Activated CD4-positive, alpha-beta T cell treated with anti-CD3 and anti-CD28 coated beads for 36 hours (primary cell): ENCODE data around the gene CLASP2. TPM values are rescaled to one million over a fixed set of nuclear protein-coding genes. Genes with fewer than 3 reads are reported as not detected.
"Not testable (repeated sequence)": the region's sequence is repeated elsewhere in the genome, so short reads cannot be mapped to it uniquely, and the experiment has no call there.

Experiments used
- ATAC-seq: fragments of 200-7000 bp; cut with Tn5 transposase; one replicate; pipeline ENCODE4 v1.10.0; 2021; ENCODE audit warnings: mild to moderate bottlenecking, moderate library complexity
- CTCF ChIA-PET: fragments of 350-600 bp; sonication (Branson Sonifier 250); formaldehyde crosslinking; loops from one replicate; lab custom pipeline; 2021; ENCODE audit warnings: antibody characterized with exemption; lab: Charles Lee
- POLR2A ChIA-PET: fragments of 350-600 bp; sonication (Branson Sonifier 250); formaldehyde crosslinking; loops from one replicate; lab custom pipeline; 2021; ENCODE audit warnings: antibody characterized with exemption, inconsistent platforms; lab: Charles Lee
- DNase-seq: peaks from one replicate; pipeline ENCODE4 v3.0.0-alpha.2; 2020
- H3K27ac Mint-ChIP-seq: one replicate; pipeline ENCODE4 v1.8.0; 2021; ENCODE audit warnings: mixed read lengths
- H3K27me3 Mint-ChIP-seq: one replicate; pipeline ENCODE4 v1.8.0; 2021; ENCODE audit warnings: mixed read lengths
- H3K36me3 Mint-ChIP-seq: one replicate; pipeline ENCODE4 v1.8.0; 2021; ENCODE audit warnings: low read depth, mixed read lengths
- H3K4me1 Mint-ChIP-seq: one replicate; pipeline ENCODE4 v1.8.0; 2021; ENCODE audit warnings: mixed read lengths
- H3K4me3 Mint-ChIP-seq: one replicate; pipeline ENCODE4 v1.8.0; 2021; ENCODE audit warnings: mild to moderate bottlenecking, moderate library complexity, mixed read lengths
- H3K9me3 Mint-ChIP-seq: one replicate; pipeline ENCODE4 v1.8.0; 2021; ENCODE audit warnings: low read depth, mixed read lengths
- intact Hi-C, 2 experiments: fragments of 100-400 bp; cut with DNase I in 1 of 2; cut with micrococcal nuclease in 1 of 2; formaldehyde crosslinking; loops; one replicate each; pipeline versions ENCODE4 v1.14.2 to v1.15.1; 2022 to 2024; cut with DNase I, micrococcal nuclease
- total RNA-seq, 2 experiments: library from RNA; stranded (reverse); gene quantifications; one replicate each; pipeline ENCODE4 v1.2.3, GENCODE V29; 2021

The CLASP2 gene
- 10 to 100 TPM; 45.5 to 68.5 TPM for total RNA-seq

DNA sequence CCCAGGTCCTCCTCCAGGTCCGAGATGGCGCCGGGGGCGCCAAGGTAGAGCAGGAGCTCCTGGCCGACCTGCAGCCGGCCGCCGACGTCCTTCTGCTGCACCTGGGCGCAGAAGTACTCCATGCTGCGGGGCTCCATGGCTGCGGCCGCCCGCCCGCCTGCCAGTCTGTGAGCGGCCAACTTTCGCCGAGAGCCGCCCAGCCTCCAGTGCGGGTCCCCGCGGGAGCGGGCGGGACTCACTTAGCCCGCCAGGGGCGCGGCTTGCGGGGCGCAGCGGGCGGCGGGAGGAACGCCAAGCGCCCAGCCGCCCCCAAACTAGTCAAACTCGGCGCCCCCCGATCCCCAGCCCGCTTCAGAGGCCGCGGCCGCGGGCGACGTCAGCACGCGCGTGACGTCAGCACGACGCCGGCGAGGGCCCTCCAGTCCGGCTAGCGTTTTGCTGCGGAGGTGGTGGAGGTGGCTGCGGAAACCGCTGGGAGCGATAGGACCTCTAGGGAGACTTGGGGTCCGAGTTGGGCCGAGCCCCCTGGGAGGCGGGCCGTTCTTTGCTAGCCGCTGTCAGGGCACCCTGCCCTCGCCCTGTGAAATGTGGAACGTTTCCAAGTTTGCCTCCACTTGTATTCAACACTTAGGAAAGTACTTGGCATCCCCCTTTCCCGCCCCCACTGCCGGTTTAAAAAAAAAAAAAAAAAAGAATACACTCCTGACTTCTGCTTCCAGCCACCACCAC lies at the start of gene CLASP2:
Gene CLASP2, minus strand, starts transcription at position 389 of the 729 bp plus-strand sequence. Its CDS starts 252 bp downstream, at position 137.
- H3K4me1 Mint-ChIP-seq = peaks cover 6% of the 10 kb centered on the region

DNA sequence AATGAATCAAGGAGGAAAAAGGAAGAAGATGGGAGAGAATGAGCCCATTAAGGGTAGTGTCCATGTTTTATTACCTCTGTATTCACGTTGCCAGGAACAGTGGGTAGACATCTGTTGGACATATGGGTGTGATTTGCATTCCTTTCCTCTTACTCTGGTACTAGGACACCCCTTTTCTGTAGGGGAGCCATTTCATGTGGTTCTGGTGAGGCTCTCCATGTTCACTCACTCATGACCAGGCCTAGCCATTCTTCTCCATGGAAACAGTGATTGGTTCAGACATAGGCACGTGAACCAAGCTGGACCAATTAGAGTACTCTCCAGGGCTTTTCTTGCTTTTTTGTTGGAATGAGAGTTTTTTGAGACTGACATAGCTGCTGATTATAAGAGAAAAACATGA lies 40.8 kb upstream of the CLASP2 start:
- CTCF ChIA-PET = interaction anchor here (0.8 to 2.0 kb wide), 3 partner anchors 17 to 143 kb away, joined by 3 to 5 read pairs (median 4); no protein-coding TSS in a partner anchor
- H3K9me3 Mint-ChIP-seq = peaks cover 12% of the 10 kb centered on the region
- DNase-seq = no peak

More for the DNA sequence above, at the start of gene CLASP2:
- intact Hi-C loops = loop anchor here (1.0 to 10.0 kb wide), 8 partner anchors 69 to 753 kb away; partner anchors contain the start of genes CRTAP (in 1 of the 2), GLB1 (in 1 of the 2), PDCD6IP (in 1 of the 2) and TMPPE (in 1 of the 2)
- Mint-ChIP-seq H3K27me3 (no peaks in the 10 kb centered on the region), H3K9me3 (no peaks in the 10 kb centered on the region), H3K4me3 (no peak within 1 kb of the TSS), H3K36me3 (no peaks in the 10 kb centered on the region), H3K27ac (peak within 1 kb of the TSS; percentile 94)
- DNase-seq (peak; percentile 90), ATAC-seq (peak; percentile 85)
- ChIA-PET CTCF (interaction anchor here (0.6 to 1.6 kb wide), 5 partner anchors 12 to 1408 kb away, joined by 3 to 4 read pairs (median 3); no protein-coding TSS in a partner anchor), POLR2A (no interaction called here)

DNA sequence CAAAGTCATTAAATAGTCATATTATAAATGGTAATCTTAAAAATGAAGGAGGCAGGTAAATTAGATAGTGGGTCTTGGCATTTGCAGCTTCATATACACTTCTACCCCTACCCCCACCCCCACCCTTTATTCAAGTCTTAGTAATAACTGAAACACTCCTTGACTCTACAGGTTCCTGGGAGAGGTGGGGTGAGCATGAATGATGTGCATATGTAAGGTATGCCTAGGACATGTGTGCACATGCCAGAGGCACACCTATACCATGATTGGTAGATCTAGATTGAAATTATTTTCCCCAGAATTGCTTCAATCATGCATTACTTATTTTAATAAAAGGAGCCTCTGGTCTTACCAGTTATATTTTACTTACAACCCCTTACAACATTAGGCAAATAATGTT lies 40.2 kb upstream of the CLASP2 start:
- ChIA-PET POLR2A (no interaction called here), CTCF (no interaction called here)
- no peak for DNase-seq
- Mint-ChIP-seq H3K9me3 (peaks cover 12% of the 10 kb centered on the region), H3K4me1 (no peaks in the 10 kb centered on the region), H3K4me3 (no peak overlapping the region), H3K27me3 (no peaks in the 10 kb centered on the region), H3K36me3 (peaks cover 2% of the 10 kb centered on the region), H3K27ac (no peak overlapping the region)
- intact Hi-C loops = no loop called here
- ATAC-seq = no peak

More for the DNA sequence above, 40.8 kb upstream of the CLASP2 start:
- Mint-ChIP-seq H3K27me3 (no peaks in the 10 kb centered on the region), H3K4me1 (no peaks in the 10 kb centered on the region), H3K4me3 (no peak overlapping the region), H3K27ac (no peak overlapping the region), H3K36me3 (peaks cover 2% of the 10 kb centered on the region)
- POLR2A ChIA-PET = no interaction called here
- no peak for ATAC-seq
- intact Hi-C loops = no loop called here

GRCh38 chr3:33754391-33754790 lies 36.3 kb upstream of the CLASP2 start:
- H3K9me3 Mint-ChIP-seq = peaks cover 12% of the 10 kb centered on the region
- H3K4me3 Mint-ChIP-seq, H3K4me1 Mint-ChIP-seq, H3K27me3 Mint-ChIP-seq, DNase-seq, ATAC-seq, POLR2A ChIA-PET, H3K27ac Mint-ChIP-seq, intact Hi-C loops, H3K36me3 Mint-ChIP-seq, CTCF ChIA-PET: not testable (repeated sequence)

DNA sequence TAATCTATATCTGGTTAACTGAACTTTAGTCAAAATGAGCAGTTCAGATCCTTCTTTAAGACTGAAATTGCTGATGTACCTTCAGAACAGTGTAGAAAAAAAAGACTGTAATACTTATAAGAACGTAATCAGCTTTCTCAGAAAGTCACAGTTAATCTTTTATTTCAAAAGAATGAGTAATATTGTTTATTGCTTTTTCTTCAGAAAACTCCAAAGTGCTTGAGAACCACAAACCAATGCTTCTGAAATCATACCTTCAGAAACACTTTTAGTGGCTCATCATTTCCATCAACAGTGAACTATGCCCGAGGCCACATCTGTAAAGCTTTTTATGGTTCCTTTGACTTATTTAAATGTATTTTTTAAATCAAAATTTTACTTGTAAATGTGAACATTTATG lies 33.3 kb upstream of the CLASP2 start:
- intact Hi-C loops = no loop called here
- Mint-ChIP-seq H3K36me3 (peaks cover 2% of the 10 kb centered on the region), H3K27ac (no peak overlapping the region), H3K9me3 (peaks cover 9% of the 10 kb centered on the region), H3K27me3 (peaks cover 2% of the 10 kb centered on the region), H3K4me3 (no peak overlapping the region), H3K4me1 (peaks cover 5% of the 10 kb centered on the region)
- DNase-seq (no peak), ATAC-seq (peak; percentile 53)
- ChIA-PET CTCF (interaction anchor here (0.7 kb wide), 1 partner anchor 178 kb away, joined by 3 read pairs; no protein-coding TSS in a partner anchor), POLR2A (no interaction called here)

- H3K4me1 Mint-ChIP-seq = peaks cover 5% of the 10 kb centered on the region
- CTCF ChIA-PET = no interaction called here
Measured at GRCh38 chr3:33750211-33750548, 32.1 kb upstream of the CLASP2 start.

DNA sequence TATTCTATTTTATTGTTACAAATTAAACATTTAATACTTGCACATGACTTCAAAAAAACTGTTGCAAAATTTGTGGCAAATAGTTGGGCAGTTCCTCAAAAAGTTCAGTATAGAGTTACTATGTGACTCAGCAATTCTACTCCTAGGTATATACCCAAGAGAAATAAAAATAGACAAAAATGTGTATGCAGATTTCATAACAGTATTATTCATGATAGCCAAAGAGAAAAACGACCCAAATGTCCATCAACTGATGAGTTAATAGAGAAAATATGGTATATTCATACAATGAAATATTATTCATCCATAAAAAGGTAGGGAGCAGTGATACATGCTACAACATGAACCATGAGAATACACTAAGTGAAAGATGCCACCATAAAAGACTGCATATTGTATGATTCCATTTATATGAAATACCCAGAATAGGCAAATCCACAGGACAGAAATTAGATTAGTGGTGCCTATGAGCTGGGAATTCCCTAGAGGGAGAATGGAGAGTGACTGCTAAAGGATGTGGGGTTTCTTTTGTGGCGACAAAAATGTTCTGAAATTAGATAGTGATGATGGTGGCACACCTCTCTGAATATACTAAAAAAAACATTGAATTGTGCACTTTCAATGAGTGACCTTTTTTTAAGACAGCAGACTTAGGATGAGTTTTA lies 31.6 kb upstream of the CLASP2 start:
- H3K9me3 Mint-ChIP-seq = peaks cover 6% of the 10 kb centered on the region
- peaks cover 5% of the 10 kb centered on the region for H3K4me1 Mint-ChIP-seq
- ChIA-PET CTCF (no interaction called here), POLR2A (interaction anchor here (0.7 kb wide), 1 partner anchor 16 kb away, joined by 3 read pairs; no protein-coding TSS in a partner anchor)
- peaks cover 2% of the 10 kb centered on the region for H3K36me3 Mint-ChIP-seq
- peaks cover 4% of the 10 kb centered on the region for H3K27me3 Mint-ChIP-seq
- peak; percentile 12 for ATAC-seq
- no peak for DNase-seq
- H3K27ac Mint-ChIP-seq = no peak overlapping the region
- no peak overlapping the region for H3K4me3 Mint-ChIP-seq
- intact Hi-C loops = no loop called here

More at GRCh38 chr3:33750211-33750548, 32.1 kb upstream of the CLASP2 start:
- Mint-ChIP-seq H3K9me3 (peaks cover 9% of the 10 kb centered on the region), H3K36me3 (peaks cover 2% of the 10 kb centered on the region), H3K27ac (no peak overlapping the region), H3K27me3 (peaks cover 2% of the 10 kb centered on the region), H3K4me3 (no peak overlapping the region)
- POLR2A ChIA-PET = no interaction called here
- ATAC-seq (no peak), DNase-seq (no peak)
- intact Hi-C loops = no loop called here

DNA sequence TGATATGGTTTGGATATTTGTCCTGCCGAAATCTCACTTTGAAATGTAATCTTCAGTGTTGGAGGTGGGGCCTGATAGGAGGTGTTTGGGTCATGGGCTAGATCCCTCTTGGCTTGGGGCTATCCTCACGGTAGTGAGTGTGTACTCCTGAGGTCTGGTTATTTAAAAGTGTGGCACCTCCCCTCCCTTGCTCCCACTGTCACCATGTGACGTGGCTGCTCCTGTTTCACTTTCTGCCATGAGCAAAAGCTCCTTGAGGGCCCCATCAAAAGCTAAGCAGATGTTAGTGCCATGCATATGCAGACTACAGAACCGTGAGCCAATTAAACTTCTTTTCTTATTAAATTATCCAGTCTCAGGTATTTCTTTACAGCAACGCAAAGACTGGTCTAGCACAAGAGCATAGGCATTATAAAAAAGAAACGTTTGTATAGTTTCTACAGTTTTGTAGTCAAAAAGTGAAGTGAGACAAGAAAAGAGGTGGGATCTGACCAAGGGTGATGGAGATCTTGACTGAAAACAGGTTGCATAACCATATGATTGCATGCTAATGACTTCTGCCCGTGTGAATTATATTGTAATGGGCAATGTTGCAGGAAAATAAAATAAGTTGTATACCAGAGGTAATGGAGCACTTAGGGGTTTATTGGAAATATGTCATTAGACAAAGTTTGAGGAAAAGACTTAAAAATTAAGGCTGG lies 28.5 kb upstream of the CLASP2 start:
- H3K4me1 Mint-ChIP-seq = peaks cover 5% of the 10 kb centered on the region
- no peak overlapping the region for H3K27ac Mint-ChIP-seq
- ATAC-seq = no peak
- ChIA-PET POLR2A (no interaction called here), CTCF (interaction anchor here (0.6 kb wide), 1 partner anchor 42 kb away, joined by 3 read pairs; no protein-coding TSS in a partner anchor)
- no peak overlapping the region for H3K4me3 Mint-ChIP-seq
- H3K36me3 Mint-ChIP-seq = no peaks in the 10 kb centered on the region
- intact Hi-C loops = no loop called here
- peak; percentile 8 for DNase-seq
- H3K9me3 Mint-ChIP-seq = no peaks in the 10 kb centered on the region
- H3K27me3 Mint-ChIP-seq = peaks cover 2% of the 10 kb centered on the region

DNA sequence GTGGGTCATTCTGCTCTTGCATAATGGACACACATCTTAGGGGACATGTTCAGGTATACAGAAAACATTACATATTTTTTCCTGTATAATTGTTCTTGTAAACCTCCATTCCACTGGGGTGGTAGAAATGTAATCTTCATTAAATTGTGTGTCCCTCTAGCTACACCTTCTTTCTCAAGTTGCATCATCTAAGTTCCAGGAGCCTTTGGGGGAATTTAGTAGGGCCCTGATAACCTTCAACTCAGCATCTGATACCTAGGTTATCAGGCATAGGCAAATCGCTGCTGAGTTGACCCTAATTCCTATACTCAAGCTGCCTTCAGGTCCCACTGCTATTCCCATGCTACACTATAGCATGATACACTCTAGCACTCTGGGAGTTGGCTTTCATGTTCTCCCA lies 19.1 kb upstream of the CLASP2 start:
- ATAC-seq (no peak), DNase-seq (no peak)
- ChIA-PET POLR2A (no interaction called here), CTCF (no interaction called here)
- H3K27ac Mint-ChIP-seq = no peak overlapping the region
- no peaks in the 10 kb centered on the region for H3K4me1 Mint-ChIP-seq
- intact Hi-C loops = no loop called here
- H3K4me3 Mint-ChIP-seq = no peak overlapping the region
- peaks cover 3% of the 10 kb centered on the region for H3K9me3 Mint-ChIP-seq
- no peaks in the 10 kb centered on the region for H3K36me3 Mint-ChIP-seq
- peaks cover 5% of the 10 kb centered on the region for H3K27me3 Mint-ChIP-seq

GRCh38 chr3:33732394-33732793 lies 14.3 kb upstream of the CLASP2 start:
- no peaks in the 10 kb centered on the region for H3K36me3 Mint-ChIP-seq
- no peak overlapping the region for H3K27ac Mint-ChIP-seq
- no peaks in the 10 kb centered on the region for H3K4me1 Mint-ChIP-seq
- H3K27me3 Mint-ChIP-seq = no peaks in the 10 kb centered on the region
- ATAC-seq (no peak), DNase-seq (peak; percentile 45)
- ChIA-PET POLR2A (no interaction called here), CTCF (interaction anchor here (0.9 kb wide), 1 partner anchor 89 kb away, joined by 3 read pairs; no protein-coding TSS in a partner anchor)
- H3K9me3 Mint-ChIP-seq = peaks cover 6% of the 10 kb centered on the region
- H3K4me3 Mint-ChIP-seq = no peak overlapping the region
- intact Hi-C loops = no loop called here

- no peak for DNase-seq
- intact Hi-C loops = no loop called here
- Mint-ChIP-seq H3K9me3 (peaks cover 6% of the 10 kb centered on the region), H3K36me3 (no peaks in the 10 kb centered on the region), H3K4me1 (no peaks in the 10 kb centered on the region), H3K27me3 (peaks cover 2% of the 10 kb centered on the region), H3K4me3 (no peak overlapping the region), H3K27ac (no peak overlapping the region)
- ATAC-seq = no peak
- POLR2A ChIA-PET = interaction anchor here (0.7 kb wide), 1 partner anchor 48 kb away, joined by 5 read pairs; no protein-coding TSS in a partner anchor
- CTCF ChIA-PET = interaction anchor here (0.7 to 0.9 kb wide), 2 partner anchors 13 to 78 kb away, joined by 3 to 4 read pairs; no protein-coding TSS in a partner anchor
Measured at GRCh38 chr3:33729993-33730392, 11.9 kb upstream of the CLASP2 start.
